ENCODE measurements around the gene DPP10.

Gene DPP10

DNA sequence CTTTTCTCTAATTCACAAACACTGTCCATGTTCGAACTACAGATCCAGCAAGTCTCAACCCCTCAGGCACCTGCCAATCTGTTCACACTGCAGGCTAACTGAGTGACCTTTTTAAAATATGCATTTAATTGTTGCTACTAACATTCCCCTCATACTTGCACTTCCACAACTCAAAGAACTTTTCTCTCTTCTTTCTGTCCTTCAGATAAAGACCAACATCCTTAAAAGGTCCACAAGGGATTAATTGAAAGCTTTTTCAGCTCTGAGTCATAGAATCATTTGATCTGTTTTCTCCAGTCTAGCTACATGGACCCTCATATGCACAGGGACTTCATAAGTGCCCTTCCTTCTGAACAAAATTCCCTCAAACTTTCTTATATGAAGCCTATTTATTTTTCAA, 1321.2 kb downstream of the DPP10 start:
- H3K4me1 ChIP-seq (ENCODE audit: control insufficient read depth, insufficient read depth, low read length): no peaks in the 10 kb centered on the region
- ChIA-PET POLR2A (no interaction called here), CTCF (interaction anchor here (0.6 kb wide), 1 partner anchor 790 kb away, joined by 3 read pairs; no protein-coding TSS in a partner anchor)
- no peaks in the 10 kb centered on the region for H3K9me3 ChIP-seq (ENCODE audit: control insufficient read depth, insufficient read depth, low read depth, low read length)
- H3K4me3 ChIP-seq (ENCODE audit: low read depth, low read length): no peak overlapping the region
- H3K27ac ChIP-seq (ENCODE audit: extremely low read depth, low read depth, low read length): no peak overlapping the region
- TF ChIP-seq ZNF350 (tag by site-specific recombination; IDR thresholded peaks at IDR 0.05): no peak
- no peaks in the 10 kb centered on the region for H3K36me3 ChIP-seq (ENCODE audit: control insufficient read depth in 2 of 2, insufficient read depth in 1 of 2, low read length in 2 of 2)

DNA sequence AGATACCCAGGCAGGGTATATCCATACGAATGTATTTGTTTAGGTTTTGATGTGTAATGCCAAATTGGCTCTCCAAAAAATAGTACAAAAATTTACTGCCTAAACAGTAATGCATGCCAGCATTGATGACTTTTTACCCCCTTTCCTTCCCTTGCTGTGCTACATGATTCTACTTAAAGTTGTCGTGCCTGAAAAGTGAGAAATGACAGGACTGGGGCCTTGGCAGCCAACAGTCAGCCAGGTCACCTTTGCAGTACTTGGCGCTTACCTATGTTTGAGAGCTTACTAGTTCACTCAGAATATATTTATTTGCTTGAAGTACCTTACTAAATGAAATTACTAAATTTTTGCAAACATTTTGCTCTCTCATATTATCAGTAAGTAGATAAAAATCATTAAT, 1329.1 kb downstream of the DPP10 start:
- Histone ChIP-seq H3K27ac (ENCODE audit: extremely low read depth, low read depth, low read length) (no peak overlapping the region), H3K36me3 (ENCODE audit: control insufficient read depth in 2 of 2, insufficient read depth in 1 of 2, low read length in 2 of 2) (no peaks in the 10 kb centered on the region), H3K4me3 (ENCODE audit: low read depth, low read length) (no peak overlapping the region), H3K4me1 (ENCODE audit: control insufficient read depth, insufficient read depth, low read length) (no peaks in the 10 kb centered on the region), H3K9me3 (ENCODE audit: control insufficient read depth, insufficient read depth, low read depth, low read length) (no peaks in the 10 kb centered on the region)
- ChIA-PET POLR2A (no interaction called here), CTCF (no interaction called here)
- no peak for TF ChIP-seq ZNF473 (tag by site-specific recombination; IDR thresholded peaks at IDR 0.05)
- no peak for TF ChIP-seq ZNF132 (tag by site-specific recombination; IDR thresholded peaks at IDR 0.05; ENCODE audit: borderline replicate concordance)
- no peak for TF ChIP-seq EGR2 (tag by site-specific recombination; IDR thresholded peaks at IDR 0.05; ENCODE audit: low read depth)

DNA sequence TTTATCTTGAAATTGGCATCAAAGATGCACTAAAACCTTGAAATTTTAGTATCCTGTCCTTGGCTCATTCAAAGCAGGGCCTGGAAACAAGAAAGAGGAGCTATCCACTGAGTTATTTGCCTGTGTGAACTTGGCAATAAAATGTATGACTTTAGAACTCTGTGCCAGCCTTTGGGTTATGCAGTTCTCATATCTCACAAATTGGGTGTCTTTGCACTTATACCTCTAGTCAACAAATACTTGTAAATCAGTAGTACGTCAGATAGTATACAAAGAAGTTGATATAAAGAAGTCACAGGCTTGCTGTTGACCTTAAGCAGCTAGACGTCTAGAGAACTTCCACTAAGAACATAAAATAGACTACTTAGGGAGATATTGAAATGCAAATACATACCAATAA, 1331.9 kb downstream of the DPP10 start:
- Histone ChIP-seq H3K27ac (ENCODE audit: extremely low read depth, low read depth, low read length) (no peak overlapping the region), H3K4me3 (ENCODE audit: low read depth, low read length) (no peak overlapping the region), H3K9me3 (ENCODE audit: control insufficient read depth, insufficient read depth, low read depth, low read length) (no peaks in the 10 kb centered on the region), H3K36me3 (ENCODE audit: control insufficient read depth in 2 of 2, insufficient read depth in 1 of 2, low read length in 2 of 2) (no peaks in the 10 kb centered on the region), H3K4me1 (ENCODE audit: control insufficient read depth, insufficient read depth, low read length) (no peaks in the 10 kb centered on the region)
- CTCF ChIA-PET: no interaction called here
- POLR2A ChIA-PET: interaction anchor here (0.7 kb wide), 1 partner anchor 8 kb away, joined by 4 read pairs; no protein-coding TSS in a partner anchor
- TF ChIP-seq PRDM1 (tag by site-specific recombination; IDR thresholded peaks at IDR 0.05): no peak

DNA sequence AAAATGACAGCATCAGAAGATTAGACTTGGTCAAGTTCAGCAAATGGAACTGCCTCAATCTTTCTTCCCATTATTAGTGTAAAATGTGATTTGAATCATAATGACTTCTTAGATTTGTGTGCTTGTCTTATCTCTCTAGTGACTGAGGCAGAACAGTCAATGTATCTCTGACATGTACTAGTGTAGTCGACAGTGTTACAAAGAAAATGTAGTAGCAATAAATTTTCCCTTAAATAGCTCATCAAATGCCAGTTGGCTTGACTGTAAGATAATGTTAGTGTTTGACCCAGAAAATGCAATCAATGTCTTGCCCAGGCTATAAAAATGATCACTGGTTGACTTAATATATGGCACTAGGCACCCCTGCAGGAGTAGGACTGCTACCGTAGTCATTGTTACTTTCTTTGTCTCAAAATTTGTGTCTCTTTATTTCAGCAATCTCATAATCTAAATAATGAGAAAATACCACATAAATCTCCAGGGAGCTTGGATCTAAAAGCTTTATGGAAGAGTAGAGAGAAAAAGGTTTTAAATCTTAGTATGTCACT, 1336.7 kb downstream of the DPP10 start:
- CTCF ChIA-PET: no interaction called here
- POLR2A ChIA-PET: no interaction called here
- H3K9me3 ChIP-seq (ENCODE audit: control insufficient read depth, insufficient read depth, low read depth, low read length): no peaks in the 10 kb centered on the region
- H3K4me1 ChIP-seq (ENCODE audit: control insufficient read depth, insufficient read depth, low read length): no peaks in the 10 kb centered on the region
- no peak overlapping the region for H3K4me3 ChIP-seq (ENCODE audit: low read depth, low read length)
- H3K27ac ChIP-seq (ENCODE audit: extremely low read depth, low read depth, low read length): no peak overlapping the region
- H3K36me3 ChIP-seq (ENCODE audit: control insufficient read depth in 2 of 2, insufficient read depth in 1 of 2, low read length in 2 of 2): no peaks in the 10 kb centered on the region
- no peak for TF ChIP-seq GFI1B (tag by site-specific recombination; IDR thresholded peaks at IDR 0.05)
- no peak for TF ChIP-seq SP3 (tag by site-specific recombination; IDR thresholded peaks at IDR 0.05)
- TF ChIP-seq SETDB1 (IDR thresholded peaks at IDR 0.05; ENCODE audit: insufficient read length, low read length): no peak
- no peak for TF ChIP-seq MYNN (tag by site-specific recombination; IDR thresholded peaks at IDR 0.05; ENCODE audit: borderline replicate concordance)
- TF ChIP-seq ZNF747 (tag by site-specific recombination; IDR thresholded peaks at IDR 0.05): no peak
- no peak for TF ChIP-seq PRDM1 (tag by site-specific recombination; IDR thresholded peaks at IDR 0.05)

DNA sequence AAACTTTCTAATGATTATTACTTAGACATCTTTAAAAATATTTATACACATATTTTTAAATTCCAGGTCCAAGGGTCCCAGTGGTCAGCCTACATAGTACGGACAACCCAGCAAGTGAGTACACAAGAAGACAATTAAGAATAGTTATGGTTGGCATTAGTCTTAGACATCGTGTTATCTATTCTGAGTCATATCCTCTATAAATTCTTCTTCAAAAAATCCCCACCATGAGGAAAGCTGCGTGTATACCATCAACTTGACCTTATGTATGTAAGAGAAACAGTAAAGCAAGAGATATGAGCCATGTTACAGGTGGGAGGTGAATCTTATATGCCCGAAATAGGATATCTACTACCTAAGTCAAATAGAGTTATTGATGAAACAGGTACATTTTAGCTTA, 1339.8 kb downstream of the DPP10 start:
- POLR2A ChIA-PET: interaction anchor here (0.6 kb wide), 1 partner anchor 8 kb away, joined by 4 read pairs; no protein-coding TSS in a partner anchor
- TF ChIP-seq ZNF639 (tag by site-specific recombination; IDR thresholded peaks at IDR 0.05) (no peak), SP7 (tag by site-specific recombination; IDR thresholded peaks at IDR 0.05) (no peak), ZBTB1 (tag by site-specific recombination; IDR thresholded peaks at IDR 0.05) (no peak), ZNF211 (tag by site-specific recombination; IDR thresholded peaks at IDR 0.05; ENCODE audit: low read depth) (no peak), MYNN (tag by site-specific recombination; IDR thresholded peaks at IDR 0.05; ENCODE audit: borderline replicate concordance) (no peak), ZNF280D (tag by site-specific recombination; IDR thresholded peaks at IDR 0.05) (no peak), ZNF16 (tag by site-specific recombination; IDR thresholded peaks at IDR 0.05; ENCODE audit: low read depth) (no peak), ZNF792 (tag by site-specific recombination; IDR thresholded peaks at IDR 0.05) (no peak)
- TF ChIP-seq, protein P1, sequence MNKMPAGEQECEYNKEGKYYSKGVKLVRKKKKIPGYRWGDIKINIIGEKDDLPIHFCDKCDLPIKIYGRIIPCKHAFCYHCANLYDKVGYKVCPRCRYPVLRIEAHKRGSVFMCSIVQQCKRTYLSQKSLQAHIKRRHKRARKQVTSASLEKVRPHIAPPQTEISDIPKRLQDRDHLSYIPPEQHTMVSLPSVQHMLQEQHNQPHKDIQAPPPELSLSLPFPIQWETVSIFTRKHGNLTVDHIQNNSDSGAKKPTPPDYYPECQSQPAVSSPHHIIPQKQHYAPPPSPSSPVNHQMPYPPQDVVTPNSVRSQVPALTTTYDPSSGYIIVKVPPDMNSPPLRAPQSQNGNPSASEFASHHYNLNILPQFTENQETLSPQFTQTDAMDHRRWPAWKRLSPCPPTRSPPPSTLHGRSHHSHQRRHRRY (tag by site-specific recombination; IDR thresholded peaks at IDR 0.05): no peak
- CTCF ChIA-PET: no interaction called here
- Histone ChIP-seq H3K4me1 (ENCODE audit: control insufficient read depth, insufficient read depth, low read length) (no peaks in the 10 kb centered on the region), H3K36me3 (ENCODE audit: control insufficient read depth in 2 of 2, insufficient read depth in 1 of 2, low read length in 2 of 2) (no peaks in the 10 kb centered on the region), H3K9me3 (ENCODE audit: control insufficient read depth, insufficient read depth, low read depth, low read length) (no peaks in the 10 kb centered on the region), H3K4me3 (ENCODE audit: low read depth, low read length) (no peak overlapping the region), H3K27ac (ENCODE audit: extremely low read depth, low read depth, low read length) (no peak overlapping the region)
